ENCODE data around the gene MAN2A2. TPM values are rescaled to one million over a fixed set of nuclear protein-coding genes. Genes with fewer than 3 reads are reported as not detected.

The MAN2A2 gene
- total RNA-seq, 1 experiment from 2014 or later: 3.9 TPM

DNA sequence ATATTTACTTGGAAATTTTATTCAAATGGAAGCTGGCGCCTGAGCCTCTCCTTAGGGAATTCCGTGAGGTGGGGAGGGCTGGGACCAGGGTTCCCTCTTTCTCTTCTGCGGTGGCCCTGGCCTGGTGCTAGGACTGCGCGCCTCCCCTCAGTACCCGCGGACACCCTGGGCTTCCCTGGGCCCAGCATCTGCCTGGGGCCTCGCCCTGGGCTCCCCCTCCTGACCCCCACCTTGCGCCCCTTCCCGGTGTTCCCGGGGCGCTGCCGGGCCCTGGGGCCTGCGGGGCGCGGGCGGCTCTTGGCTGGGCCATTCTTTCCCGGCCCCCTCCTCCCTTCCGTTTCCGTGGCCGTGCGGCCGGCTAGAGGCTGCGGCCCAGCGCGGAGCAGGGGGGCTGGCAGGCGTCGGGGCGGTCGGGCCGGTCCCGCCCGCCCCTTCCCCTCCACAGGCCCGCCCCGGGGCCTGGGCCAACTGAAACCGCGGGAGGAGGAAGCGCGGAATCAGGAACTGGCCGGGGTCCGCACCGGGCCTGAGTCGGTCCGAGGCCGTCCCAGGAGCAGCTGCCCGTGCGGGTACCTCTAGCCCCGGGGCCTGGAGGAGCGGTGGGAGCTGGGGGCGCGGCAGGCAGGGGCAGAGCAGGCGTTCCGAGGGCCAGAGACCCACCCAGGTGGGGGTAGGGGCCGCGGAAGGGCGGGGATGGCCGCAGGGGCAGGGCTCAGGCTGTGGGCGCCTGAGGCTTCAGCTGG, 19.0 kb upstream of the MAN2A2 start, which contains the start of gene FES:
Gene FES, plus strand, starts transcription at position 529 of the 743 bp plus-strand sequence. CDS start 542 bp downstream, outside the sequence.
- Histone ChIP-seq H3K27me3 (replicated peaks) (no peaks in the 10 kb centered on the region), H3K36me3 (peaks cover 41% of the 10 kb centered on the region), H3K9me3 (replicated peaks) (no peaks in the 10 kb centered on the region), H3K27ac (no peak within 1 kb of the TSS), H3K4me1 (replicated peaks) (peaks cover 10% of the 10 kb centered on the region), H3K4me3 (no peak within 1 kb of the TSS)
- no peak for DNase-seq (ENCODE audit: low read depth in 1 of 2, low spot score in 2 of 2)

DNA sequence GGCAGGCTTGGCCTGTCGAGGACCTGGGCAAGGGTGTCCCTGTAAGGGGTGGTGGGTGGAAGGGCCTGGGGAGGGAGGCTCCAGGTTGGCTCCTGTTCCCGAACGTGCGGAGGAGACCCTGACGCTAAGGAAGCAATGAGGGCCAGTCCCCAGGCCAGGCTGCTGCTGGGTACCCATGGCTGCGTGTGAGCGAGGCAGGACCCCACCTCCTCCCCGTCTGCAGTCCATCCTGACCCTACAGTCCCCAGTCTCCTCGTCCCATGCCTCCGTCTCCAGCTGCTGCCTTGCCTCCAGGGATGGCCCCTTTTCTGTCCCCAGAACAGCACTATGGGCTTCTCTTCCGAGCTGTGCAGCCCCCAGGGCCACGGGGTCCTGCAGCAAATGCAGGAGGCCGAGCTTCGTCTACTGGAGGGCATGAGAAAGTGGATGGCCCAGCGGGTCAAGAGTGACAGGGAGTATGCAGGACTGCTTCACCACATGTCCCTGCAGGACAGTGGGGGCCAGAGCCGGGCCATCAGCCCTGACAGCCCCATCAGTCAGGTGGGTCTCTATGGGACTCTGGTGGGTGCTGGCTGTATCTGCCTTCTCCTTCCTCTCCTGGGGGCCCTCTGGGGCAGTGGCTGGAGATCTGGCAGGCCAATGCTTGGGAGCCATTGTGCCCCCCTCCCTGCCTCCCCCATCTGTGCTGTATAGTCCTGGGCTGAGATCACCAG, 18.2 kb upstream of the MAN2A2 start:
- Histone ChIP-seq H3K4me1 (replicated peaks) (peaks cover 10% of the 10 kb centered on the region), H3K27me3 (replicated peaks) (no peaks in the 10 kb centered on the region), H3K4me3 (no peak overlapping the region), H3K9me3 (replicated peaks) (no peaks in the 10 kb centered on the region), H3K27ac (no peak overlapping the region), H3K36me3 (peaks cover 34% of the 10 kb centered on the region)
- no peak for DNase-seq (ENCODE audit: low read depth in 1 of 2, low spot score in 2 of 2)

DNA sequence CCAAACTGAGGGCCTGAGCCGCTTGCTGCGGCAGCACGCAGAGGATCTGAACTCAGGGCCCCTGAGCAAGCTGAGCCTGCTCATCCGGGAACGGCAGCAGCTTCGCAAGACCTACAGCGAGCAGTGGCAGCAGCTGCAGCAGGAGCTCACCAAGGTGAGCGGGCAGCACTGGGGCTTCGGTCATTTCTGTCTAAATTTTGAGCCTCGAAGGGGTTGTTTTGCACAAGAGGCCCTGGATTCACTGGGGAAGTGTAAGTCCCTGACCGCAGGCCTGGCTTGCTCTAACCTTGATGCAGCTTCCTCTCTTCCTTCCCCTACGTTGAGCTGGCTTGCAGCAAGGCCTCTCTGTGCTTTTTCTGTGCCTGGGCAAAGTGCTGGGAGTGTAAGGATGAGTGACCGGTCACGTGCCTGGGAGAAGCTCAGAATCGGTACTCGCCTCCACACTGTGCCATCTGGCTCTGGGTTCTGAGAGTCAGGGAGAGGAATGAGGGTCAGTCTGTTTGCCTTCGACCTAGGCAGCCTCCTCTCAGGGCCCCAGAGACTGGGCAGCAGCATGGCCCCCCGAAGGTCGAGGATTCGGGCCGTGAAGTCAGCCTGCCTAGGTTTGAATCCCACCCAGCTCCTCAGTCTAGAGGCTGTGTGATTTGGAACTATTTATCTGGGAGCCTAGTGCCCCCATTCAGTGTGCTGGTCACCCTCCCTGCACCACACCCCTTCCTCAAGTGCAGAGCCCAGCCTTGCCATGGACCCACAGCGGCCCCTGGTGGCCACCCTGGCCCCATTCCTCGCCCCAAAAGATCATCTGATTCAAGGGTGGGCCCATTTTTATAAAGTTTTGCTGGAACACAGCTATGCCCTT, 17.4 kb upstream of the MAN2A2 start:
- Histone ChIP-seq H3K4me1 (replicated peaks) (peaks cover 10% of the 10 kb centered on the region), H3K9me3 (replicated peaks) (no peaks in the 10 kb centered on the region), H3K27me3 (replicated peaks) (no peaks in the 10 kb centered on the region), H3K27ac (no peak overlapping the region), H3K36me3 (peaks cover 26% of the 10 kb centered on the region), H3K4me3 (no peak overlapping the region)
- peak; percentile 75 to 76 for DNase-seq (ENCODE audit: low read depth in 1 of 2, low spot score in 2 of 2)

DNA sequence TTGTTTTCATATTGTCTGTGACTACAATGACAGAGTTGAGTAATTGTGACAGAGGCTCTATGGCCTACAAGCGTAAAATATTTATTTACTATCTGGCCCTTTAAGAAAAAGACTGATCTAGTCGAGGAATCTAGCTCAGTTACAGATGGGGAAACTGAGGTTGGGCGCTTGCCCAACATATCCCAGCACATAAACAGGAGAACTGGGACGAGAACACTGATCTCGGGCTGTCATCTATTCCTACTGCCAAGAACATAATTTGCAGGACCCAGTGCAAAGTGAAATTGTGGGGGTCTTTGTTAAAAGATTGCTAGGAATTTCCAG, 16.8 kb upstream of the MAN2A2 start:
- Histone ChIP-seq H3K27me3 (replicated peaks) (no peaks in the 10 kb centered on the region), H3K4me3 (no peak overlapping the region), H3K4me1 (replicated peaks) (peaks cover 10% of the 10 kb centered on the region), H3K36me3 (peaks cover 20% of the 10 kb centered on the region), H3K9me3 (replicated peaks) (no peaks in the 10 kb centered on the region), H3K27ac (no peak overlapping the region)
- no peak for DNase-seq (ENCODE audit: low read depth in 1 of 2, low spot score in 2 of 2)

DNA sequence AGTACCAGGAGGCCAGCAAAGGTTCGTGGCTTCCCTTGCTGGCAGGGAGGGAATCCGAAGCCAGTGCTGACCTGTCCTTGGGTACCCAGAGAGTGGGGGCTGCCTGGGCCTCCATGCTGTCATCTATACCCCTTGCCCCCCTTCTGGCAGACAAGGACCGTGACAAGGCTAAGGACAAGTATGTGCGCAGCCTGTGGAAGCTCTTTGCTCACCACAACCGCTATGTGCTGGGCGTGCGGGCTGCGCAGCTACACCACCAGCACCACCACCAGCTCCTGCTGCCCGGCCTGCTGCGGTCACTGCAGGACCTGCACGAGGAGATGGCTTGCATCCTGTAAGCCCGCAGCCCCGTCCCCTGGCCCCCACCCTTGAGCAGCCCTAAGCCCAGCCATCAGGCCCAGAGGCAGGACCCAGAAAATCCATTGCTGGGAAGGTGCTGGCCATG, 16.0 kb upstream of the MAN2A2 start:
- no peak overlapping the region for H3K27ac ChIP-seq

DNA sequence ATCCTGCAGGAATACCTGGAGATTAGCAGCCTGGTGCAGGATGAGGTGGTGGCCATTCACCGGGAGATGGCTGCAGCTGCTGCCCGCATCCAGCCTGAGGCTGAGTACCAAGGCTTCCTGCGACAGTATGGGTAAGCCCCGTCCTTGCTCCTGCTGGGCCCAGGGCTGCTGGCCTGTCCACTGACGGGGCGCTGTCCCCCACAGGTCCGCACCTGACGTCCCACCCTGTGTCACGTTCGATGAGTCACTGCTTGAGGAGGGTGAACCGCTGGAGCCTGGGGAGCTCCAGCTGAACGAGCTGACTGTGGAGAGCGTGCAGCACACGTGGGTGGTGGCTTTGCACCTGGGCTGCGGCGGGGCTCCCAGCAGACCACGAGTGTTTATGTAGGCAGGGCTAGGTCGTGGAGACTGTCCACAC, 13.8 kb upstream of the MAN2A2 start:
- no peak overlapping the region for H3K4me3 ChIP-seq
- no peaks in the 10 kb centered on the region for H3K9me3 ChIP-seq (replicated peaks)
- H3K27ac ChIP-seq: no peak overlapping the region
- H3K27me3 ChIP-seq (replicated peaks): no peaks in the 10 kb centered on the region
- no peaks in the 10 kb centered on the region for H3K36me3 ChIP-seq
- H3K4me1 ChIP-seq (replicated peaks): peaks cover 10% of the 10 kb centered on the region
- DNase-seq (ENCODE audit: low read depth in 1 of 2, low spot score in 2 of 2): no peak

More for the DNA sequence above, 16.0 kb upstream of the MAN2A2 start:
- H3K4me3 ChIP-seq: no peak overlapping the region
- no peak for DNase-seq (ENCODE audit: low read depth in 1 of 2, low spot score in 2 of 2)
- H3K36me3 ChIP-seq: peaks cover 12% of the 10 kb centered on the region
- no peaks in the 10 kb centered on the region for H3K9me3 ChIP-seq (replicated peaks)
- no peaks in the 10 kb centered on the region for H3K27me3 ChIP-seq (replicated peaks)
- peaks cover 10% of the 10 kb centered on the region for H3K4me1 ChIP-seq (replicated peaks)

DNA sequence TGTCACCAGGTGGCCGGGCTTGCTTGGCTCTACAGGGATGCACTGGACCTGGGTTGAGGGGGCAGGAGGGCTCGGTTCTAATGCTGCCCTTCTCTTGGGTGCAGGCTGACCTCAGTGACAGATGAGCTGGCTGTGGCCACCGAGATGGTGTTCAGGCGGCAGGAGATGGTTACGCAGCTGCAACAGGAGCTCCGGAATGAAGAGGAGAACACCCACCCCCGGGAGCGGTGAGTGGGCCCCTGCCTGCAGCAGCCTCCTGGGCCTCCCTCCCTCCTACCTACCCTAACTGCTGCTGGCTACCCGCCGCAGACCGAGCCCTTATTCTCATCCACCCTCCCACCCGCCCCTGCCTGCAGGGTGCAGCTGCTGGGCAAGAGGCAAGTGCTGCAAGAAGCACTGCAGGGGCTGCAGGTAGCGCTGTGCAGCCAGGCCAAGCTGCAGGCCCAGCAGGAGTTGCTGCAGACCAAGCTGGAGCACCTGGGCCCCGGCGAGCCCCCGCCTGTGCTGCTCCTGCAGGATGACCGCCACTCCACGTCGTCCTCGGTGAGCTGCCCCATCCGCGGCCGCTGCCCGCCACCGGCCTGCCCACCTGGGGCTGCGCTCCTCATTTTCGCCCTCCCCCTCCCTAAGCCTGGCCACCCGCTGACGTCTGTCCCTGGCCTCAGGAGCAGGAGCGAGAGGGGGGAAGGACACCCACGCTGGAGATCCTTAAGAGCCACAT, 13.2 kb upstream of the MAN2A2 start:
- H3K36me3 ChIP-seq: no peaks in the 10 kb centered on the region
- peaks cover 10% of the 10 kb centered on the region for H3K4me1 ChIP-seq (replicated peaks)
- H3K27me3 ChIP-seq (replicated peaks): no peaks in the 10 kb centered on the region
- H3K9me3 ChIP-seq (replicated peaks): no peaks in the 10 kb centered on the region
- H3K27ac ChIP-seq: no peak overlapping the region
- no peak for DNase-seq (ENCODE audit: low read depth in 1 of 2, low spot score in 2 of 2)
- H3K4me3 ChIP-seq: no peak overlapping the region

DNA sequence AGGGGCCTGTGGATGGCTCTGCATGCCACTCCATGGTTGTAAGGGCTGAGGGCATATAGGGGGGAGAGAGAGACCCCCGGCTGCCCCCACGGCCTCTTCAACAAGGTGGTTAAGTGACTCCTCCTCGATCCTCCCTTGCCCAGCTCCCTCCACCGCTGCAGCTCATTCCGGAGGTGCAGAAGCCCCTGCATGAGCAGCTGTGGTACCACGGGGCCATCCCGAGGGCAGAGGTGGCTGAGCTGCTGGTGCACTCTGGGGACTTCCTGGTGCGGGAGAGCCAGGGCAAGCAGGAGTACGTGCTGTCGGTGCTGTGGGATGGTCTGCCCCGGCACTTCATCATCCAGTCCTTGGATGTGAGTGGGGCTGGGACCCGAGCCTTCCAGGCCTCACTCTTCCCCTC, 12.3 kb upstream of the MAN2A2 start:
- Histone ChIP-seq H3K36me3 (no peaks in the 10 kb centered on the region), H3K4me3 (no peak overlapping the region), H3K27me3 (replicated peaks) (no peaks in the 10 kb centered on the region), H3K27ac (no peak overlapping the region), H3K9me3 (replicated peaks) (no peaks in the 10 kb centered on the region), H3K4me1 (replicated peaks) (peaks cover 6% of the 10 kb centered on the region)
- no peak for DNase-seq (ENCODE audit: low read depth in 1 of 2, low spot score in 2 of 2)

DNA sequence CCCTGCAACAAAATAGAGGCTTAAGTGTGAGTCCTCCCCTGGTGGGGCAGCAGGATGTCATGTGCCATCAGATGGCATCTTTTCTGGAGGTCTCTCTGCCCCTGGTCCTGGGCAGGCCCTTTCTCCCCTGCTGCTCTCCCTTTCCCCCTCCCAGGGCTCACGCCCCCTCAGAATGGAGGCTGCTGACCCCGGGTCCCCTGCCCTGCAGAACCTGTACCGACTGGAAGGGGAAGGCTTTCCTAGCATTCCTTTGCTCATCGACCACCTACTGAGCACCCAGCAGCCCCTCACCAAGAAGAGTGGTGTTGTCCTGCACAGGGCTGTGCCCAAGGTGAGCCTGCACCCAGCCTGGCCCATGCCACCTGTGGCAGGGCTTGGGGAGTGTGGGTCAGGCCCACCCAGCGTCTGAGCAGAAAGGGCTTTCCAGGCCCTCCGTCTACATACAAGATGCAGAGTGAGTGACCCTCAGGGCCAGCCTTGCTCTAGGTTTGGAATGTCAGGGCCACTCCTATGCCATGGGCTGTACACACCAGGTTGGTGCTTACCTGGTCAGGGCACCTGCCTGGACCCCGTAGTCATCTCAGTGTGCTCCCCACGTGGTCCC, 11.7 kb upstream of the MAN2A2 start:
- DNase-seq (ENCODE audit: low read depth in 1 of 2, low spot score in 2 of 2): no peak
- H3K27ac ChIP-seq: no peak overlapping the region
- no peaks in the 10 kb centered on the region for H3K4me1 ChIP-seq (replicated peaks)
- H3K4me3 ChIP-seq: no peak overlapping the region
- H3K9me3 ChIP-seq (replicated peaks): no peaks in the 10 kb centered on the region
- H3K27me3 ChIP-seq (replicated peaks): no peaks in the 10 kb centered on the region
- H3K36me3 ChIP-seq: no peaks in the 10 kb centered on the region

DNA sequence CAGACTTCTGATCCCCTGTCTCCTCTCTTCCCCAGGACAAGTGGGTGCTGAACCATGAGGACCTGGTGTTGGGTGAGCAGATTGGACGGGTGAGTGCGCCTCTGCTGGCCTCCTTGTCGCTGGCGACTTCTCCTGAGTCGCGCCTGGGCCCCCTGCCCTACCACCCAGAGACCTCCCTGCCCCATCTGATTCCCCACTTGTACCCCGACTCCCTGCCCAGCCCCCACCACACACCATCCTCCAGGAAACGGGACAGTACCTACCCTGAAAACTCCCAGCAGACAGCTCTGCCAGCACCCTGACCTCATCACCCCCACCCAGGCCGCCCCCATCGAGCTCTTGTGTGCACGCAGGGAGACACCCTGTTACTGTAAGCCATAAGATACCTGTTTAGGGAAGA, 11.1 kb upstream of the MAN2A2 start:
- H3K36me3 ChIP-seq: no peaks in the 10 kb centered on the region
- no peak for DNase-seq (ENCODE audit: low read depth in 1 of 2, low spot score in 2 of 2)
- H3K9me3 ChIP-seq (replicated peaks): no peaks in the 10 kb centered on the region
- H3K4me1 ChIP-seq (replicated peaks): no peaks in the 10 kb centered on the region
- no peak overlapping the region for H3K27ac ChIP-seq
- H3K27me3 ChIP-seq (replicated peaks): no peaks in the 10 kb centered on the region
- H3K4me3 ChIP-seq: no peak overlapping the region

DNA sequence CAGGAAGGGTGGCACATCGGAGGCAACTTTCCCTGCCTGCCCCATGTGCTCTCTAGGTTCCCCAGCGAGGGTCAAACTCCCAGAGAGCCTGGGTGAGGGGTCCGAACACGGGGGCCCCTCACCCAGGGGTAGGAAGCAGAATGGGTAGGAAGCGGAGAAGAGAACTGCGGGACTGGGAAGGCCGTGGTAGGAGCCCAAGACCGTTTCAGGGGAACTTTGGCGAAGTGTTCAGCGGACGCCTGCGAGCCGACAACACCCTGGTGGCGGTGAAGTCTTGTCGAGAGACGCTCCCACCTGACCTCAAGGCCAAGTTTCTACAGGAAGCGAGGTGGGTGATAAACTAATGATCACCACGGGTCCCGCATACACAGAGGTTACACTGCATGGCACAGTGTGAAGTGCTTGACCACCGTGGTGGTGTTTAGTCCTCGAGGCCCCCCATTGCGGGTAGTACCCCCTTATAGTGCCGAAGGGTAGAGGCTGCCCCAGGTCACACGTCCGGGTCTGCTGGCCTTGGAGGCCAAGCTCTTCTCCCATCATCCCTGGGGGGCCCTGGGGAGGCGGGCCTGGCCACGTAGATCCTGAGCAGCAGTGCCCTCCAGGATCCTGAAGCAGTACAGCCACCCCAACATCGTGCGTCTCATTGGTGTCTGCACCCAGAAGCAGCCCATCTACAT, 10.5 kb upstream of the MAN2A2 start:
- no peaks in the 10 kb centered on the region for H3K27me3 ChIP-seq (replicated peaks)
- no peak for DNase-seq (ENCODE audit: low read depth in 1 of 2, low spot score in 2 of 2)

DNA sequence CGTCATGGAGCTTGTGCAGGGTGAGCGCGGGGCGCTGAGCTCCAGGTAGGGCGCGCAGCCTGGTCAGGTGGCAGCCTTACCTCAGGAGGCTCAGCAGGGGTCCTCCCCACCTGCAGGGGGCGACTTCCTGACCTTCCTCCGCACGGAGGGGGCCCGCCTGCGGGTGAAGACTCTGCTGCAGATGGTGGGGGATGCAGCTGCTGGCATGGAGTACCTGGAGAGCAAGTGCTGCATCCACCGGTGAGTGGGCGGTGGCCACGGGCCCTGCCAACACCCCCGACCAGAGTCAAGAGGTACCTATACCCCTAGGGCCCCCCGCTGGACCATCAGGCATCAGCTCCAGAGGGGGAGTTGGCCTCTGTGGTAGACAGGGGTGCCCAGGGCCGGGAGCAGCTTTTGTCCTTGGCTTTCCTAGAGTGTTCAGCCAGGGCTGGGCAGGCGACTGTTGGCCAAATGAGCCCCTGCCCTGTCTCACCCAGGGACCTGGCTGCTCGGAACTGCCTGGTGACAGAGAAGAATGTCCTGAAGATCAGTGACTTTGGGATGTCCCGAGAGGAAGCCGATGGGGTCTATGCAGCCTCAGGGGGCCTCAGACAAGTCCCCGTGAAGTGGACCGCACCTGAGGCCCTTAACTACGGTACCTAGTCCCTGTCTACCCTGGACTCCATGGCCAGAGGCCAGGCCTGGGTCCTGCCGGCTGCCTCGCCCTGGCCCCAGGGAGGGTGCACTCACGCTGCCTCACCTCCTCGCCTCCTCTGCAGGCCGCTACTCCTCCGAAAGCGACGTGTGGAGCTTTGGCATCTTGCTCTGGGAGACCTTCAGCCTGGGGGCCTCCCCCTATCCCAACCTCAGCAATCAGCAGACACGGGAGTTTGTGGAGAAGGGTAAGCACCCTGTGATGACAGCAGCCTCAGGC, 9.7 kb upstream of the MAN2A2 start:
- Histone ChIP-seq H3K9me3 (replicated peaks) (no peaks in the 10 kb centered on the region), H3K4me3 (no peak overlapping the region), H3K27me3 (replicated peaks) (no peaks in the 10 kb centered on the region), H3K4me1 (replicated peaks) (no peaks in the 10 kb centered on the region), H3K27ac (no peak overlapping the region), H3K36me3 (no peaks in the 10 kb centered on the region)
- no peak for DNase-seq (ENCODE audit: low read depth in 1 of 2, low spot score in 2 of 2)

More for the DNA sequence above, 10.5 kb upstream of the MAN2A2 start:
- Histone ChIP-seq H3K27ac (no peak overlapping the region), H3K4me1 (replicated peaks) (no peaks in the 10 kb centered on the region), H3K36me3 (no peaks in the 10 kb centered on the region), H3K9me3 (replicated peaks) (no peaks in the 10 kb centered on the region), H3K4me3 (no peak overlapping the region)

Data from SJSA1 (cell line).